OCI-LY7 (cell line): ENCODE measurements around the gene MPI. TPM values are rescaled to one million over a fixed set of nuclear protein-coding genes. Genes with fewer than 3 reads are reported as not detected.

Experiments used
- BruUV-seq: library from RNA; stranded (reverse); fragments of 400-500 nt; replicated peaks from 2 replicates; lab custom pipeline; 2021; lab: Mats Ljungman, UMichigan
- CTCF ChIA-PET: fragments of 300-600 bp; sonication (Branson Sonifier 250); formaldehyde crosslinking; loops from one replicate; lab custom pipeline; 2022; ENCODE audit warnings: antibody characterized with exemption; ENCODE audit not compliant: unreplicated experiment; lab: Charles Lee
- POLR2A ChIA-PET: fragments of 300-600 bp; sonication (Branson Sonifier 250); formaldehyde crosslinking; loops from one replicate; lab custom pipeline; 2022; ENCODE audit warnings: antibody characterized with exemption; lab: Charles Lee
- DNase-seq: peaks from one replicate; pipeline ENCODE4 v3.0.0-alpha.2; 2015; ENCODE audit warnings: low spot score
- H2AFZ ChIP-seq: fragments of 200-600 bp; sonication (generic), shearing (Covaris generic); 2 replicates; pipeline ENCODE4 v1.6.1; 2014; ENCODE audit warnings: mild to moderate bottlenecking, antibody characterized with exemption, low read length, moderate library complexity
- H3K27ac ChIP-seq: fragments of 200-600 bp; sonication (generic); 2 replicates; pipeline ENCODE4 v1.5.1; 2014; ENCODE audit warnings: mixed run types, low read depth, mild to moderate bottlenecking, moderate library complexity, low read length, inconsistent platforms; ENCODE audit not compliant: poor library complexity, severe bottlenecking
- H3K36me3 ChIP-seq: fragments of 200-600 bp; sonication (generic); 2 replicates; pipeline ENCODE4 v1.6.1; 2014; ENCODE audit warnings: mild to moderate bottlenecking, antibody characterized with exemption, low read length, moderate library complexity, mixed read lengths; ENCODE audit not compliant: insufficient read depth
- H3K4me1 ChIP-seq: fragments of 200-600 bp; sonication (generic); 2 replicates; pipeline ENCODE4 v1.5.1; 2014; ENCODE audit warnings: mild to moderate bottlenecking, low read length; ENCODE audit not compliant: insufficient read depth, poor library complexity, severe bottlenecking
- H3K4me2 ChIP-seq: fragments of 200-600 bp; sonication (generic); 2 replicates; pipeline ENCODE4 v1.6.1; 2014; ENCODE audit warnings: mild to moderate bottlenecking, low read length
- H3K4me3 ChIP-seq: fragments of 200-600 bp; sonication (generic); 2 replicates; pipeline ENCODE4 v1.5.1; 2014; ENCODE audit warnings: mild to moderate bottlenecking, low read depth, low read length; ENCODE audit not compliant: poor library complexity, severe bottlenecking
- H3K79me2 ChIP-seq: fragments of 200-600 bp; sonication (generic); 2 replicates; pipeline ENCODE4 v1.6.1; 2016; ENCODE audit warnings: low read depth, mild to moderate bottlenecking, low read length, moderate library complexity, mixed read lengths; ENCODE audit not compliant: insufficient read depth
- H3K9me2 ChIP-seq: fragments of 200-600 bp; sonication (generic); 2 replicates; pipeline ENCODE4 v1.6.1; 2016; ENCODE audit warnings: mild to moderate bottlenecking, low read length, mixed read lengths; ENCODE audit not compliant: insufficient read depth
- H3K9me3 ChIP-seq: fragments of 200-600 bp; sonication (generic); 2 replicates; pipeline ENCODE4 v1.6.1; 2014; ENCODE audit warnings: mild to moderate bottlenecking, mixed run types, low read length, mixed read lengths
- H4K20me1 ChIP-seq: fragments of 200-600 bp; sonication (generic); 2 replicates; pipeline ENCODE4 v1.6.1; 2014; ENCODE audit warnings: mild to moderate bottlenecking, antibody characterized with exemption, low read length, moderate library complexity, mixed read lengths; ENCODE audit not compliant: insufficient read depth
- EZH2phosphoT487 ChIP-seq: fragments of 200-600 bp; sonication (generic); IDR thresholded peaks from 2 replicates; pipeline ENCODE4 v1.6.1; 2018; ENCODE audit warnings: low read depth, borderline replicate concordance, mild to moderate bottlenecking, mixed run types, antibody characterized with exemption, low read length, moderate library complexity, mixed read lengths
- intact Hi-C: fragments of 100-400 bp; cut with micrococcal nuclease; formaldehyde crosslinking; loops from one replicate; pipeline ENCODE4 v1.10.0; 2022; ENCODE audit not compliant: unreplicated experiment
- total RNA-seq, 2 experiments: library from RNA; depleted of rRNA in 1 of 2; stranded (reverse); fragments of >200 nt in 1 of 2; shearing (Covaris generic) in 1 of 2; gene quantifications; 2 replicates each; pipeline ENCODE4 v1.2.3, GENCODE V29; 2014 to 2022
- TF ChIP-seq, protein P1 (sequence below): fragments of 200-600 bp; sonication (generic); conservative IDR thresholded peaks from 2 replicates; pipeline ENCODE4 v1.5.1; 2014; ENCODE audit warnings: mild to moderate bottlenecking, antibody characterized with exemption, low read length, moderate library complexity, mixed read lengths

Gene MPI
- total RNA-seq, 2 experiments from 2014 or later: 58.9 to 67.2 TPM

DNA sequence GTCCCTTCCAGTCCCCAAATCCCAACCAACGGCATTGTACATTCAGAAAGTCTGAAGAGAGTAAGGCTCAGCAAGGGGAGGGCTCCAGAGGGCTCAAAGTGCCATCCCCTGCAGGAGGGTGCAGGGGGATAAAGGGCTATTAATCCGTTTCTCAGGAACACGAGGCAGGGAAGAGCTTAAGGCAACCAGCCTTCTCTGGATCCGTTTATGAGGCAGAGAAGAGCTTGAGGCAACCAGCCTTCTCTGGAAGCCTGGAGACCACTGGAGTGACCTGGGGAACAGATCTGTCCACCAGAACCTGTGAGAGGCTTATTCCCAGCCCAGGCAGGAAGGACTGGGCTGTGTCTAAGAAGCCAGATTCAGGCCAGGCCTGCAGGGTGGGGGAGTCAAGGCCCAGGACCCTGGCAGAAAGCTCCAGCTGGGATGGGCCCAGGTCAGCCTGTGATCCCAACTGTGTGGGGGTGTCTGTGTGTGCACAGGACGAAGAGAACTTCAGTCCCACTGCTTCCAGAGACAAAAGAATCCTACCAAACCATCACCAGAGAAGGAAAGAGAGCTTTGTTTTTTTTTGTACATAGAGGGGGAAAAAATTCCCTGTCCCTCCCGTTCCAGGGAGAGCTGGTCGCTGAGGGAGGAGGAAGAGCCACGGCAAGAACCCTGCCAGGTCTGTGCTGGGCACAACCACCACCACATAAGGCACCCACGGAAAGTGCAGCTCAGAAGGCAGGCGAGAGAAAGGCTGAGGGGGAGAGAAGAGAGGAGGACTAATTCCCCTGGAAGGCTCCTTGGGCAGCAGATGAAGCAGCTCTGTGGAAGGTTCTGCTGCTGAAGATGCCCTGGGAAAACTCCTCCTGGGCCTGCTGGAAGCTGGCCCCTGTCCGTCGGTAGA lies 45.3 kb upstream of the MPI start:
- Histone ChIP-seq H3K79me2 (no peaks in the 10 kb centered on the region), H4K20me1 (no peaks in the 10 kb centered on the region), H3K4me2 (peak overlapping the region; percentile 66; the same call in 1 of the 2 replicates), H3K9me3 (no peaks in the 10 kb centered on the region), H3K4me1 (peaks cover 35% of the 10 kb centered on the region), H2AFZ (no peak overlapping the region), H3K9me2 (no peaks in the 10 kb centered on the region), H3K27ac (no peak overlapping the region), H3K4me3 (no peak overlapping the region), H3K36me3 (peaks cover 21% of the 10 kb centered on the region)
- intact Hi-C loops: no loop called here
- TF ChIP-seq, protein P1, sequence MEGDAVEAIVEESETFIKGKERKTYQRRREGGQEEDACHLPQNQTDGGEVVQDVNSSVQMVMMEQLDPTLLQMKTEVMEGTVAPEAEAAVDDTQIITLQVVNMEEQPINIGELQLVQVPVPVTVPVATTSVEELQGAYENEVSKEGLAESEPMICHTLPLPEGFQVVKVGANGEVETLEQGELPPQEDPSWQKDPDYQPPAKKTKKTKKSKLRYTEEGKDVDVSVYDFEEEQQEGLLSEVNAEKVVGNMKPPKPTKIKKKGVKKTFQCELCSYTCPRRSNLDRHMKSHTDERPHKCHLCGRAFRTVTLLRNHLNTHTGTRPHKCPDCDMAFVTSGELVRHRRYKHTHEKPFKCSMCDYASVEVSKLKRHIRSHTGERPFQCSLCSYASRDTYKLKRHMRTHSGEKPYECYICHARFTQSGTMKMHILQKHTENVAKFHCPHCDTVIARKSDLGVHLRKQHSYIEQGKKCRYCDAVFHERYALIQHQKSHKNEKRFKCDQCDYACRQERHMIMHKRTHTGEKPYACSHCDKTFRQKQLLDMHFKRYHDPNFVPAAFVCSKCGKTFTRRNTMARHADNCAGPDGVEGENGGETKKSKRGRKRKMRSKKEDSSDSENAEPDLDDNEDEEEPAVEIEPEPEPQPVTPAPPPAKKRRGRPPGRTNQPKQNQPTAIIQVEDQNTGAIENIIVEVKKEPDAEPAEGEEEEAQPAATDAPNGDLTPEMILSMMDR: no peak
- TF ChIP-seq EZH2phosphoT487: no peak
- BruUV-seq: no TSS peak
- ChIA-PET POLR2A (interaction anchor here (0.6 to 1.0 kb wide), 3 partner anchors 26 to 37 kb away, joined by 3 read pairs; no protein-coding TSS in a partner anchor), CTCF (interaction anchor here (0.6 to 1.7 kb wide), 4 partner anchors 26 to 134 kb away, joined by 3 to 13 read pairs (median 4); no protein-coding TSS in a partner anchor)
- no peak for DNase-seq

DNA sequence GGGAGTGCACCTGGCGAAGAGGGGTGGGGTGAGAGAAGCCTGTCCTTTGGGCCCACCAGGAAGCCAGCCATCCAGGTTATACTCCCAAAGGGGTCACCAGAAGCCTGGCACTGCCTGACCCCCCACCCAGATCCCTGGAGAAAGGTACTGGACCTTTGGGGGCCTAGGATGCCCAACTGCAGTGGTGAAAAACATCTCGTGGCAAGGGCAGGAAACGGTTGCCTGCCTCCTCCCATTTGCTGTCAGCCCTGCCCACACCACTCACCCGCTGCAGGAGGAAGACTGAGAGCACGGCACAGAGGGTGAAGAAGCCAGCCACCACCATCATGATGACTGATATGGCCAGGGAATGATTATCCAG lies 44.7 kb upstream of the MPI start:
- peaks cover 27% of the 10 kb centered on the region for H3K36me3 ChIP-seq
- H3K4me1 ChIP-seq: peaks cover 35% of the 10 kb centered on the region
- no peak overlapping the region for H2AFZ ChIP-seq
- no peaks in the 10 kb centered on the region for H4K20me1 ChIP-seq
- peak overlapping the region; percentile 27 for H3K27ac ChIP-seq
- no peak for TF ChIP-seq EZH2phosphoT487
- TF ChIP-seq, protein P1: no peak
- H3K4me2 ChIP-seq: no peak overlapping the region
- DNase-seq: no peak
- ChIA-PET POLR2A (interaction anchor here (0.7 to 1.0 kb wide), 2 partner anchors 25 to 30 kb away, joined by 3 read pairs; no protein-coding TSS in a partner anchor), CTCF (interaction anchor here (0.6 kb wide), 1 partner anchor 51 kb away, joined by 3 read pairs; no protein-coding TSS in a partner anchor)
- H3K9me2 ChIP-seq: no peaks in the 10 kb centered on the region
- no peak overlapping the region for H3K4me3 ChIP-seq
- no TSS peak for BruUV-seq
- H3K9me3 ChIP-seq: no peaks in the 10 kb centered on the region
- intact Hi-C loops: no loop called here
- no peaks in the 10 kb centered on the region for H3K79me2 ChIP-seq
